Measurements from ENCODE around the gene DYNC1LI2. TPM values are rescaled to one million over a fixed set of nuclear protein-coding genes. Genes with fewer than 3 reads are reported as not detected.

DYNC1LI2 gene
- total RNA-seq, 1 experiment from 2014 or later = 94.2 TPM

DNA sequence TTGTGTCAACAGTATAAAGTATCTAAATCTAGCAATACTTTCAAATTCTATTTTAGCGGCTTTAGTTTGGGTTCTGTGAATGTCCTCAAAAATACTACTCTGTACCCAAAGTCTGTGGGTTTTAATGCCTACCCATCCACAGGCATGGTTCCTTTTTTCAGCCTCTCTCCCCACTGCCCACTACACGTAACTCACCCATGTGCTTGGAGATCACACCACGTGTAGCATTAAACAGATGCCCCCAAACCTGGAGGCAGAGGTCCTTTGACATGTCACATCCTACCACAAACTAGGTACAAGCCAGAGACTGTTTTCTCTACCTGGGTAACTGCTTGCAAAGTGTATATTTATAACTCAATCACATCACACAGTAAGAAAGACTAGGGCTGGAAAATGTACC, 5.4 kb downstream of the DYNC1LI2 start:
- peaks cover 29 to 80% (median 79%) of the 10 kb centered on the region in 3 experiments for H3K36me3 Mint-ChIP-seq (ENCODE audit: insufficient read depth in 1 of 3, low read depth in 3 of 3)

More for the DNA sequence above, 5.4 kb downstream of the DYNC1LI2 start:
- Histone ChIP-seq H3K9ac (ENCODE audit: extremely low read depth, insufficient read length, low read length) (no peak overlapping the region), H2AFZ (ENCODE audit: low read length) (no peak overlapping the region), H3K23me2 (ENCODE audit: insufficient read length, low read depth, low read length, poor library complexity, severe bottlenecking) (peaks cover 8% of the 10 kb centered on the region), H4K5ac (ENCODE audit: insufficient read length, low read depth, low read length) (no peak overlapping the region), H3K18ac (ENCODE audit: insufficient read length, low read depth, low read length) (no peak overlapping the region), H3K79me1 (ENCODE audit: insufficient read depth, low read depth, low read length, poor library complexity, severe bottlenecking) (peaks cover 24% of the 10 kb centered on the region), H4K91ac (ENCODE audit: insufficient read length, low read depth, low read length) (no peak overlapping the region), H3K27me3 (ENCODE audit: insufficient read depth, low read length) (no peaks in the 10 kb centered on the region), H3K56ac (ENCODE audit: insufficient read length, low read depth, low read length) (no peak overlapping the region), H2BK12ac (ENCODE audit: insufficient read length, low read depth, low read length) (no peak overlapping the region), H3K79me2 (ENCODE audit: insufficient read depth, low read length) (peaks cover 24% of the 10 kb centered on the region), H3K27ac (ENCODE audit: insufficient read length, low read depth, low read length) (no peak overlapping the region), H2BK20ac (ENCODE audit: low read depth, low read length, poor library complexity, severe bottlenecking) (no peak overlapping the region), H2BK15ac (ENCODE audit: low read depth, low read length) (no peak overlapping the region), H3K4me1 (ENCODE audit: insufficient read depth, low read length) (no peaks in the 10 kb centered on the region; the same call in 1 of the 2 replicates), H3K23ac (ENCODE audit: insufficient read length, low read depth, low read length) (no peak overlapping the region), H3K14ac (ENCODE audit: insufficient read depth, low read length) (no peak overlapping the region), H3K9me3 (ENCODE audit: control insufficient read depth, low read depth, low read length) (no peaks in the 10 kb centered on the region), H4K20me1 (ENCODE audit: control insufficient read depth, insufficient read depth, insufficient read length) (peaks cover 5% of the 10 kb centered on the region), H3T11ph (ENCODE audit: low read length) (no peak overlapping the region), H3K4ac (ENCODE audit: low read depth, low read length) (no peak overlapping the region), H3K4me2 (ENCODE audit: insufficient read depth, insufficient read length, low read length) (no peak overlapping the region), H2BK5ac (ENCODE audit: insufficient read length, low read length) (no peak overlapping the region), H2AK5ac (ENCODE audit: insufficient read length, low read length) (no peak overlapping the region), H4K8ac (replicated peaks; ENCODE audit: insufficient read length, low read depth, low read length) (no peak overlapping the region), H2BK120ac (ENCODE audit: low read depth, low read length, poor library complexity, severe bottlenecking) (no peak overlapping the region)
- no peak for DNase-seq
- WGBS (ENCODE audit: extremely low coverage, insufficient read length, low lambda C conversion rate) = no CpG with 5 or more reads among the region's 3 CpGs
- Mint-ChIP-seq H3K27ac (no peak overlapping the region; a peak in 1 of 7 replicates), H3K4me1 (peaks cover 22 to 31% of the 10 kb centered on the region in 2 experiments), H3K27me3 (ENCODE audit: low read depth) (no peaks in the 10 kb centered on the region), H3K4me3 (no peak overlapping the region), H3K9me3 (no peaks in the 10 kb centered on the region)
- TF ChIP-seq CTCF (conservative IDR thresholded peaks at IDR 0.05) = no peak
